Nucleus accumbens (tissue), 56 donors: ENCODE measurements around the gene RANBP3.
"Not testable (repeated sequence)": the region's sequence is repeated elsewhere in the genome, so short reads cannot be mapped to it uniquely, and the experiment has no call there.

ENCODE experiments used
- DNase-seq, 56 donors: peaks; one replicate each; lab custom pipeline; 2025; lab: John Stamatoyannopoulos, UW

The RANBP3 gene

DNA sequence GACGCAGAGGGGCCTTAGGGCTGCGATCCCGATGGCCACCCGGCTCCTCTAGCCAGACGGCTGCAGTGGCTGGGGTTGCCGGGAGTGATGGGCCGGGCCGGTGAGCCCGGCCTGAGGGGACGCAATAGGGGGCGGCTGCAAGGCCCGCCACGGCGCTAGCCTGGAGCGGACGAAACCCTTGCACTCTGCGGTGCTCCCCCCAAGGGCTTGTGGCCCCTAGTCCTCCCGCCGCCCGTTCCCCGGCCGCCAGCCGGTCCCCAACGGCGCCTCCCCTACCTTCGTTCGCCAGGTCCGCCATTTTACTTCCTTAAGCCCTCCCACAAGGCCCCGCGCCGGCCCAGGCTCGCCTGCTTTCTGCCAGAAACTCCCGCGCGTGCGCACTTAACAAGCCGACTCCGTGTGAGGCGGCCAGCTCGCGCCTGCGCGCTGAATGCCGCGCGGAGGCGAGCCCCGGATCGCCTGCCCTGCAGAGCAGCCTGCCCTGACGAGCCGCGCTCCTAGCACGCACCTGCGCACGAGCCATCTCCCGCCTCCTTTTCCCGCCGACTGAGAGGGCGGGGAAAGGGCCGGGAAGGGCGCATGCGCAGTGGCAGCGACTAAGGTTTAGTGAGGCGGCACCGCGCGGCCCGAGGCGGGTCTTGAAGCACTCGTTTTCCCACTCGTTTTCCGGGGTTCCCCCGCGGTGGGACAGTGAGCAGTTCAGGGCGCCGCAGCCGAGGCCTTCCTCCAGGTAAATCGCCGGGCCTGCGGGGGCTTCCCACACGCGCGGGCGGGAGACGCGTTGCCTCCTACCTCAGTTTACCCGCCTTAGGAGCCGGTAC lies at the start of gene RANBP3:
Gene RANBP3, minus strand, starts transcription at position 356 of the 821 bp plus-strand sequence. Its CDS starts 58 bp downstream, at position 298.
- peak; percentile 73 to 99 (median 96) for DNase-seq

GRCh38 chr19:6026390-6027227 lies 48.7 kb upstream of the RANBP3 start:
- no peak for DNase-seq

DNA sequence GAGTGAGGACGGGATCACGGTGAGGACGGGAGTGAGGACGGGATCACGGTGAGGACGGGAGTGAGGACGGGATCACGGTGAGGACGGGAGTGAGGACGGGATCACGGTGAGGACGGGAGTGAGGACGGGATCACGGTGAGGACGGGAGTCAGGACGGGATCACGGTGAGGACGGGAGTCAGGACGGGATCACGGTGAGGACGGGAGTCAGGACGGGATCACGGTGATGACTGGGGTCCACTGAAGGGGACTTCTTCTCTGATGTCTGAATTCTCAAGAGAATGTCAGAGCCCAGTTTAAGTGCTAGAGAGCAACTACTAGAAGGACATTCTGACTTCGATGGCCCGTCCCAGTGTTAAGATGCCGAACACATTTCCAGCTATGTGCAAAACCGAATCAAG lies 46.8 kb upstream of the RANBP3 start:
- DNase-seq = not testable (repeated sequence)

DNA sequence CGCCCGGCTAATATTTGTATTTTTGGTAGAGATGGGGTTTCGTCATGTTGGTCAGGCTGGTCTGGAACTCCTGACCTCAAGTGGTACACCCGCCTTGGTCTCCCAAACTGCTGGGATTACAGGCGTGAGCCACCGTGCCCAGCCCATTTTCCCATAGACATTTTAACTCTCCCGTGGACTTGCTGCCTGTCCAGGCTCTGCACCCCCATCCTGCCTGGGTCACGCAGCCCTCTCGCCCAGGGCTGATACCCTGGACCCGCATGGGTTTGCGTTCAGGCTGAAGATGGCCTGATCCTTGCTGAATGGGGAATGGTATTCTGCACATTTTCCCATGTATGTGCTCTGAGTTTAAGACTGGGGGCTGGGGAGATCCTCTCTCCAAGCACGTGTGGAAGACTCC lies 46.0 kb upstream of the RANBP3 start:
- no peak for DNase-seq

DNA sequence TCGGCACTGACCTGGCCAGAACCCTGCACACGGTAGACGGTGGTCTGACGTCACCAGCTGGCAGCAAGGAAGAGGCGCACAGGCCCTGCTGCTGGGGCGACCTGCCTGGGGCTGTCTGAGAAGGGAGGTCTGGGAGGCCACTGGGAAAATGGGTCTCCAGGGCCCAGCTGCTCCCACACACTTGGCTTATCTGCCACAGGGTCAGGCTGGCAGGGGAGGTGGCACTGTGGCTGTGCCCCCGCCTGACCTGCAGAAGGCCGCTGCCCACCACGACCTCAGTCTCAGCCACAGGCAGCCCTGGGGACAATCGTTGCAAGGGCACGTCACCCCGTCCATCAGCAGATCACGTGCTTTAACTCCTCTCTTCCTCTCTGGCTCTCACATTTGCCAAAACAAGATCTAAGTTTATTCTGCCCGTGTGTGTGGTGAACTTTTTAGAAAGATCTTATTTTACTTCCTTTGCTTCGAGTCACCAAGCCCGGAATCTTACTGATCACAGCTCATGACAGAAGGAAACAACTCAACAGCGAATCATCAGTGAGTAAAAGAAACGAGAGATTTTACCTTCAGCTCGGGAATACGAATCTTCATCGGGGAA lies 45.2 kb upstream of the RANBP3 start:
- DNase-seq = no peak

- DNase-seq = peak in 1 of 56 donors; percentile 15
These were observed 44.7 kb upstream of the RANBP3 start for GRCh38 chr19:6022570-6023064.

- DNase-seq = peak in 50 of 56 donors; percentile 2 to 83 (median 34)
These were observed 44.1 kb upstream of the RANBP3 start for GRCh38 chr19:6021878-6022569.

GRCh38 chr19:6020972-6021805 lies 43.2 kb upstream of the RANBP3 start:
- DNase-seq = no peak

- no peak for DNase-seq
These were observed 42.4 kb upstream of the RANBP3 start for GRCh38 chr19:6020166-6020882.

DNA sequence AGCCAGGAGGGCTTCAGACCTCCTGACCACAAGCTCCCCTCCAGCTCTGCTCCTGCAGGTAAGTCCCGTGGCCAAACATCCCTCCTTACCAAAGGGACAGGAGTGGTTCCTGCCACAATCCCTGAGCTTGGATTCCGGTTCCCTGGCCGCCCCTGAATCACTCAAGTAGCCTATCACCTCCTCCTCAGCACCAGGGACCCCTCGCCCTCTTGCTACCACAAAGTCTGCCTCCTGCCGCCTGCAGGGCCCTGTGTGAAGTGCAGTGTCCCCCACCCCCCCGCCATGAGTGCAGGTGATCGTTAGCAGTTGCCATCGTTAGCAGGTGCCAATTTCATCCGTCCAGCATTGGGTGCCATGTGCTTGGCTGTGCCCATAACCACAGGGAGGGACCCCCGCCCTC lies 40.8 kb upstream of the RANBP3 start:
- no peak for DNase-seq

DNA sequence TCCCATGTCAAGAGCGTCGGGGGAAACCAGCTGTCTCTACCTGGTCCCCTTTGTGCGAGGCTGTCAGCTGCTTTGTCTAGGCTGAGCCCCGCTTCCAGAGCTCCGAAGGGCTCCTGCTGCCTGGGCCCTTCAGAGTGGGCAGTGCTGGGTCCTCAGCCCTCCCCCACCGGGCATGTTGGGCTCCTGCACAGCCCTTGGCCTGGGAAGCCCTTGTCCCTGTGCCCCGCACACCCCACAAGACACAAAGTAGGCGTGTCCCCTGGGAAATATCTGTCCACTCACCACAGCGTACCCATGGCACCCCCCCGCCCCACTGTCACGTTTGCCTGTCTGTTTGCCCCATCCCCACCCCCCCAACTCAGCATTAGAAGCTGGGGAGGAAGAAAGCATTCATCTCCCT lies 39.6 kb upstream of the RANBP3 start:
- no peak for DNase-seq

DNA sequence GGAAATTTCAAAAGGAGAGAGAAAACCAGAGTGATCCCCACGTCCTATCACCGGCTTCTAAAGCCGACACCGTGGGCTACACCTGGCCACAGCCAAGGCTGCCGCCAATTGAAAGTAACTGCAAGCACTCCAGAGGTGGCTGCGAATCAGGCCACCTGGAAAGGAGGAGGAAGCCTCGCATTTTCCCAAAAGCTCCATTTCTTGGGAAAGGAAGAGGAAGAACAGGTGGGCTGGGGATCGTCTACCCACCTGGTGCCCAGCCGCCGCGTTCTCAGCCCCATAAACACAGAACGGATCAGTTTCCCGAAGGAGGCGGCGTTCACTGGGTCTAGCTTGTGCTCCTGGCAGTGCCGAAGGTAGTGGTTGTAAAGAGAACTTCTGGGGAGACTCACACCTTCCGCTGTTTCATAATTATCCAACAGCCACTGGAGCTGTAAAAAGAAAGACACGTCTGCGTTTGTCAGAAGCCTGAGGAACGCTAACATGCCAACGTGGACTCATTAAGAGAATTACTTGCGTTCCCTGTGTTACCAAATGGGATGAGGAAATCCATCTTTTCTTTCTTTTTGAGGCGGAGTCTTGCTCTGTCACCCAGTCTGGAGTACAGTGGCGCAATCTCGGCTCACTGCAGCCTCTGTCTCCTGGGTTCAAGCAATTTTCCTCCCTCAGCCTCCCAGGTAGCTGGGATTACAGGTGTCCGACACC lies 38.1 kb upstream of the RANBP3 start:
- DNase-seq = no peak

DNA sequence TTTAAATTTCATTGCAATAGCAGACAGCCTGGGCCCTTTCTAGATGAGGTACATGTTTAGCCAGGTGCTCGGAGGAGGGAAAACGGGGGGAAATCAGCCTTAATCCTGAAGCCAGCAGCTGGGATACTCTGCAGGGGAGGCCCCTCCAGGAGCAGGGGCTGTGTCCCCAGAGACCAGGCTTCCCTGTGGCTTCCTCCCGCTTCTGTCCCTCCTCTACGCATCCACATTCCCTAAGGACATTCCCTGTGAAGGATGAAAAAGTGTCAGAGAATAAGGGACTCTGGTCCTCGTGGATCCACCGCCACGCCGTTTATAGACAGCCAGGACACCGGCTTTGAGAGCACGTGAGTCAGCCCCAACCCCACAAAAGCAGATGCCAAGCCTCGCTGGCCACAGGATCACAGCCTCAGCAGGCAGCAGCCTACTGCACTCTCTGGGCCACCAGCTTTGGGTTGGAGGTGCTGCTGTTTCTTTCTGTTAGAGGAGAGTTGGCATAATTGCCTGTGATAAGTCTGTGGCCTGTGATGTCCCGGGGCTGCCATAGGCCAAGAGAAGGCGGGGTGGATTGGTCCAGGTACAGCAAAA lies 36.7 kb upstream of the RANBP3 start:
- DNase-seq = no peak

- no peak for DNase-seq
These were observed 34.7 kb upstream of the RANBP3 start for GRCh38 chr19:6012426-6013170.

DNA sequence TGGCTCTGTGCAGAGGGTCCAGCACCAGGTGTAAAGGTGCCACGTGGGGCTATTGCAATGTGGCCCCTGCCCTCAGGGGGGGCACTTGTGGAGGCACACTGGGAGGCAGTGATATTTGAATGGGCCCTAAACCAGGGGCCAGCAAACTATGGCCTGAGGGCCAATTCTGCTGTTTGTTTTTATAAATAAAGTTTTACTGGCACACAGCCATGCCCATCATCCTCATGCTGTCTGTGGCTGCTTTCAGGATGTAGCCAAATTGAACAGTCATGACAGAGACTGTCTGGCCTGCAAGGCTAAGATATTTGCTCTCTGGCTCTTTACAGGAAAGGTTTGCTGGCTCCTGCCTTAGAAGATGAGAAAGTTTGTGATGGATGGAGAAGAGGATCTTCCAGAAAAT lies 33.9 kb upstream of the RANBP3 start:
- DNase-seq = no peak

- DNase-seq = no peak
These were observed 33.3 kb upstream of the RANBP3 start for GRCh38 chr19:6011206-6011605.

GRCh38 chr19:6010107-6010506 lies 32.2 kb upstream of the RANBP3 start:
- no peak for DNase-seq
